Raji (cell line): ENCODE measurements around the gene SUPT3H.

ENCODE experiments used
- POLR2A ChIP-seq: IDR thresholded peaks from 2 replicates; pipeline ENCODE4 v1.6.1; 2011; ENCODE audit warnings: low read depth, low read length, control low read depth; ENCODE audit not compliant: insufficient read depth

Gene SUPT3H

DNA sequence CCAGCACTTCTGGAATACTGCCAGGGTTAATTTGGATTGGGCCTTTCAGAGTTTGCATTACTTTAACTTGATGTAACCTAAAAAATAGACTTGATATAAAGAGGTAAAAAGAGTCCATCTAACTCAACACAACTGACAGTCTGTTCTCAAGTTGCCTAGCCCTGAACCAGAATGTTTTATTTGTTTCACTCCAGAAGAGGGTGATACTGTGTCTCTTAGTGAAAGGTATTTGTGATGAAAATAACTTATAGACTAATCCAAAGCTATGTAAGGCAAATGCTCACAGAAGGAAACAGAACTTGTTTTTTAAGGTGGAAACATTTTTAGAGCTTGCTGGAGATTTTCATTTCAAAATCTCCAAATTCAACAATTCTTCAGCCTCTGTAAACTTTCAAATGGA lies 518.7 kb downstream of the SUPT3H start:
- no peak for TF ChIP-seq POLR2A

- no peak for TF ChIP-seq POLR2A
Observed at GRCh38 chr6:44856479-44856878, 521.3 kb downstream of the SUPT3H start.

- TF ChIP-seq POLR2A: no peak
Observed at GRCh38 chr6:44855562-44856411, 521.9 kb downstream of the SUPT3H start.

DNA sequence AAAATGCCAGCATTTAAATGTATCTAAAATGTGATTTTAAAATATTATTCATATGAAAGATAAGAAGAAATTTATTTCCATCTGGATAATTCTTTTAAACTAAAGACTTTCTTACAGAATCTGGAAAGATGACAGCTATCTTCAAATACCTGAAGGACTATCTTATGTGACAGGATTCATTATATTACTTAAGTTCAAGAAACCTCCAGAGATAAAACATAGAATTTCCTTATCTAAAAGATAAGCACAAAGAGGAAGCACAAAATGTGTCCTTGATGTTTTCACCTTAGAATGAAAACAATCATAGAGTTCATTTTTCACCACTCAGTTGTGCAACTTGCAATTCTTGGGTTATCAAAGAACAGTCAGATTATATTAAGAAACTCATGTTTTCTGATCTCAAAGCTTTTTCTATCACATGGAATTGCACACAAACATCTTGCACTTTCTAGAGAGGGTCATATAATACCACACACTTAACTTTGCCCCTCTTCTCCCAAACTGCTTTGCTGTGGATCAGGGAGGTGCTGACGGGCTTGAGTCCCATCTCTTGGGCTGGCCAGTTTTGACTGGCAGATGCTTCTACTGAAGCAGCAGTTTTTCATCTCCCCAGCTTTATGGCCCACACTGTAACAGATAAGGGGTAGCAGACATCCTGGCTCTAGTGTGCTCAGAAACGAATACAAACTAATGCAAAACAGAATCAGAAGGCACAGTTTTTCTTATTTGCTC lies 522.9 kb downstream of the SUPT3H start:
- no peak for TF ChIP-seq POLR2A

DNA sequence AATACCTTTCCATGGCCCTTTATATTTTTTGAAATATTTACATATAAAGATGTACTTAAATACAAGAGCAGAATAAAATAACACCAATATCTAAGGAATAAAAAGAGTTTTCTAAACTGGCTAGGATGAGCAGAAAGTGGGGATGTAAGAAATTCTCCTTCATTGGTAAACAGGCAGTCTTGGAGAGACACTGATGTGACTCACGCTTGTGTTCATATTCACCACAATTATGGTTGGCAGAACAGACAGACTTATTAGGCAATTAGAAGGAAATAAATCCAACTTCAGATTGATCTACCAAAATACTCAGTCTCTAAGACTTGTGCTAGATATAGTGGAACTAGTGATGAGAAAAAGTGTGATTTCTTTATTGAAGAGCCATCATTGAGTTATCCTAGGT lies 526.6 kb downstream of the SUPT3H start:
- no peak for TF ChIP-seq POLR2A

DNA sequence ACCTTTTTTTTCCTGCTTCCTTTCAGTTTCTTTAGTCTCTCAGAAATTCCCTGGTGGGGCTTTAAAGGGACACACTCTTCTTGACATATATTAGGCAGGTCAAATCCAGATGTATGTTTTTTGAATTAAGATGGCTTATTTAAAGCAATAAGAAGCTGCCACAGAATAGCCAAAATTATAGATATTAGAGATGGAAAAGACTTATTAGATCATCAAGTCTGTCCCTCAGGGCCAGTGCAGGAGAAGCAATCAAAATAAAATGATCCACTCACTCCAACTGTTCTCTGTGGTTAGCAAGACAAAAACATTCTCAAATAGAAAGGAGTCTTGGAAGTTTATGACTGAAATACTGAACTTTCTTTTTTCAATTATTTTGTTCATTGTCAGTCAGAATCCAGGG lies 527.4 kb downstream of the SUPT3H start:
- no peak for TF ChIP-seq POLR2A

- TF ChIP-seq POLR2A: no peak
Observed at GRCh38 chr6:44849806-44850205, 527.9 kb downstream of the SUPT3H start.

DNA sequence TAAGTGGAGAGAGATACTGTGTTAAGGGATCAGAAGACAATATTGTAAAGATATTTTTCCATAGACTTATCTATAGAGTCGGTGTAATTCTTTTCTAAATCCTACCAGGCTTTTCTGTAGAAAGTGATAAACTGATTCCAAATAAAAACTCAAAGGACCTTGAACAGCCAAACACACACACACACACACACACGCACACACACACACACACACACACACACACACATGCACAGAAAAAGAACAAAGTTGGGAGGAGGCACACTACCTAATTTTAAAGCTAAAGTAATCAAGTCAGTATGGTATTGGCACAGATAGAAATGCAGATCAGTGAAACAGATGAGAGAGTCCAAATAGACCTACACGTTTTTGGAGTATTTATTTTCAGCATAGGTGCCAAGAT lies 534.0 kb downstream of the SUPT3H start:
- no peak for TF ChIP-seq POLR2A

GRCh38 chr6:44842616-44843015 lies 535.1 kb downstream of the SUPT3H start:
- TF ChIP-seq POLR2A: no peak

GRCh38 chr6:44841829-44842228 lies 535.9 kb downstream of the SUPT3H start:
- no peak for TF ChIP-seq POLR2A

DNA sequence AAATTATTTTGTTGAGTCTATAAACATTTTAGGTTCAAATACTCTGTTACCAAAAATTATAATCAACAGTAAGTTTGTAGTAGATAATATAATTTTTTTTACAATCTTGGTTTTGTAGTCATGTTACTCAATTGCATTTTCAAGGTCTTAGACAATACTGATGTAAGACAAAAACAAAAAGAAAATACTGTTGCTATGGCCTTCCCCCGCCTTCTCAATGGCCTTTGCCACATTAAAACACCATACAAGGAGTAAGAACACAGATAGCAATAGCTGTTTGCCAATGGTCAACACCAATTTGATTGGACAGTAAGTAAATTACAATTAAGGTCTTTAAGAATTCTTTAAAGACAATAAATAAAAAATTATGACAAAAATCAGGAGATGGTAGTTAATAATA lies 540.0 kb downstream of the SUPT3H start:
- TF ChIP-seq POLR2A: no peak

GRCh38 chr6:44837255-44837654 lies 540.5 kb downstream of the SUPT3H start:
- no peak for TF ChIP-seq POLR2A

DNA sequence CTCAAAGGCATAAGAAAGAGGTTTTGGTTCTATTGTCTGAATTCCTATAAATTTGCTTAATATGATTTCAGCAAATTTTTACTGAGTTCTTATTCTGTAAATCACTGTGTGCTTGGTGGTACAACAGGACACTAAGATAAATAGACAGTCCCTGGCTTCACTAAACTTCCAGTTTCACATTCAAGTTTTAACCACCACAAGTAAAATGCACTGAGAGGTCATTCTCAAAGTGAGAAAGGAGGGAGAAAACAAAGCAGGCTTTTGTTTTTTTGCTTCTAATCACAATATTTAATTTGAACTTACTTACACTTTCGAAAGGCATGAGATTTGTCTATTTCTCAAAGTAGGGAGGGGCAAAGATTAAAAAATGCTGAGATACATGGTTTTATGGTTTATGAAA lies 544.5 kb downstream of the SUPT3H start:
- no peak for TF ChIP-seq POLR2A

- TF ChIP-seq POLR2A: no peak
Observed at GRCh38 chr6:44831002-44831610, 546.6 kb downstream of the SUPT3H start.

GRCh38 chr6:44829836-44830235 lies 547.9 kb downstream of the SUPT3H start:
- no peak for TF ChIP-seq POLR2A

GRCh38 chr6:44828780-44829179 lies 549.0 kb downstream of the SUPT3H start:
- no peak for TF ChIP-seq POLR2A
